ENCODE results near the gene ALKBH1.
"Not testable (repeated sequence)": the region's sequence is repeated elsewhere in the genome, so short reads cannot be mapped to it uniquely, and the experiment has no call there.

The ALKBH1 gene
- 15.1 to 30.4 (median 21.4) reads per million in 4 experiments for total RNA-seq

GRCh38 chr14:77707724-77708408 lies at the start of gene ALKBH1, which contains the start of gene SLIRP:
Gene ALKBH1 (minus strand): TSS chr14:77708023. CDS start chr14:77708004, 19 bp downstream.
Gene SLIRP (plus strand): TSS chr14:77708103. CDS start chr14:77708112, 9 bp downstream.
- DNase-seq: peak; percentile 81

GRCh38 chr14:77752799-77753516 lies 45.1 kb upstream of the ALKBH1 start:
- no peak for DNase-seq

GRCh38 chr14:77752266-77752665 lies 44.4 kb upstream of the ALKBH1 start:
- DNase-seq: no peak

GRCh38 chr14:77747425-77747824 lies 39.6 kb upstream of the ALKBH1 start:
- DNase-seq: not testable (repeated sequence)

GRCh38 chr14:77746064-77746702 lies 38.4 kb upstream of the ALKBH1 start:
- DNase-seq: no peak

DNA sequence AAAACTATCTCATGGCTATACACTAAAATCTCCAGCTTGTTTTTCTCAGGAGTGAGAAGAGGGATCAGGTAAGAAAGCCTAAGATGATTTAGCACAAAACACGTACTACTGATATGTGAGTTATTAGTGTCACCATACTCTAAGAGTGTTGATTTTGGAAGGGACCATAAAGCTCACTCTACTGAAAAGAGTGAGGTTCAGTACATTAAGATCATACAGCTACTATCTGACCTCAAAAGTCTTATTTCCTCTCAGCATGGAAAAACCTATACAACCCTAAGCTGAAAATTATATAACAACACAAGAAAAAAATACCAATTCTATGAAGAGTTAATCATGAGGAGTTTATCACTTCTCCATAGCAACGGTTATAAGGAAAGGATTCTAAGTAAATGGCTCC lies 33.6 kb upstream of the ALKBH1 start:
- DNase-seq: no peak

- DNase-seq: no peak
These were observed 30.9 kb upstream of the ALKBH1 start for GRCh38 chr14:77738559-77739250.

- DNase-seq: no peak
These were observed 23.2 kb upstream of the ALKBH1 start for GRCh38 chr14:77730976-77731497.

GRCh38 chr14:77722301-77722700 lies 14.5 kb upstream of the ALKBH1 start:
- no peak for DNase-seq

GRCh38 chr14:77721437-77721836 lies 13.6 kb upstream of the ALKBH1 start:
- DNase-seq: no peak

DNA sequence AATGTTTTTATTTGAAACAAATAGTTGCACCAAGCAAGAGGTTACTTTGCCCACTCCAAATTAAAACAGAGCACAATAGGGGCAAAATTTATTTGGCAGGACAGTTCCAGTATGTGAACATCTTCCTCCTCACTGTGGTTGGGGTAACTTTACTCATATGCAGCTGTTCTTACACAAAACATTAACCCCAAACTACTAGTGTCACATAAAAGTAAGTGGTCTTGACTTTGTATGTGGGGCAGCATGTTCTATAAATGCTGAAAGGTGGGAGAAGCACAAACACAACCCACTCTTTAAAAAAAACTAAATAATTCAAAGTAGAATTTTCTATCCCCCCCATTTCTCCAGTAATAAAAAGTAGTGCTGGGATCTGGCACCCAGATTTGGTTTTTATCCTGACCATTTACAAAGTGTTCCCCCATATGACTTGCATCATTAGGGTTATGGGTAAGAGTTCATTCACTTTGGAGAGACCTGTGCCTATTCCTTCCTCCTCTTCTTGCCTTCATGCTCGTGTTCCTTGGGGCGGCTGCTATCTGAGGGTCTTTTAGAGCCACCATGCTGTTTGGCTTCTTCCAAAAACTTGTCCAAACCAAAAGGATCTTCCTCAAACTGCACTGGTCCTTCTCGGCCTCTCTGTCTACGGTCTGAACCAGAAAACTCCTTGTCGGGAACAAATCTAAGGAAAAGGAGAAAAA lies 9.9 kb upstream of the ALKBH1 start:
- DNase-seq: no peak

- no peak for DNase-seq
These were observed 7.1 kb upstream of the ALKBH1 start for GRCh38 chr14:77714926-77715325.

DNA sequence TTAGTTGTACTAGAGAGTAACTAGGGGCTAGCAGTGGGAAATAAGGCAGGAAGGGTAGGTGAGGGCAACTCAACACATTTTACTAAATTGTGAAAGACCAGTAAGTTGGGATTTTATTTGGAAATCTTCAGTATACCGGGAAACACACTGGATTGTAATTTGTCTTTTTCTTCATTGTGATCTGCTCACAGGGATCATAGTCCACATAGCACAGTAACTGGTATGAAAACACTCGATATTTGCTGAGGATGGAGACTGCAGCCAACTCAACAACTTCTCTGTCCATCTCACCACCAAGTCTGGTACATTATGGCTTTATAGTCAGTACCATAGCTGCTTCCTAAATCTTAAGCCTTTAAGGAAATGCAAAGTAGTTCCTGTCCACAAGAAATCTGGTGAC lies 2.5 kb upstream of the ALKBH1 start:
- no peak for DNase-seq

DNA sequence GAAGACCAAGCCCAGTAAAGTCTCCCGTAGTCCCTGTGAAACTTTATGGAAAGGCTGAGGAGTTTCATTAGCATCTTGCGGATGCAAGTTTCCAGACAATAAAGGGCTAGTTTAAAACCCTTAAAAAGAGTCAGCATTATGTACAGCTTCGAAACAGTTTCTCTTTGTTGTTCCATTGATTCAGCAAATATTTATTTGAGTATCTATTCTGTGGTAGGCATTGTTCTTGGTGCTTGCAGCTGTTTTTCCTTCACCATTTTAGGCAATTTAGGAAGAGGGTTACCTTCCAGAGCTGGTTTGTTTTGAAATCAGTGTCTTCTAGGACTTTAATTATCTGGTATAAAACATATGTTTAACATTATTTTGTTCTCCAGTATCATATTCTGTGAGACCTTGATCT lies 1.6 kb upstream of the ALKBH1 start:
- no peak for DNase-seq

DNA sequence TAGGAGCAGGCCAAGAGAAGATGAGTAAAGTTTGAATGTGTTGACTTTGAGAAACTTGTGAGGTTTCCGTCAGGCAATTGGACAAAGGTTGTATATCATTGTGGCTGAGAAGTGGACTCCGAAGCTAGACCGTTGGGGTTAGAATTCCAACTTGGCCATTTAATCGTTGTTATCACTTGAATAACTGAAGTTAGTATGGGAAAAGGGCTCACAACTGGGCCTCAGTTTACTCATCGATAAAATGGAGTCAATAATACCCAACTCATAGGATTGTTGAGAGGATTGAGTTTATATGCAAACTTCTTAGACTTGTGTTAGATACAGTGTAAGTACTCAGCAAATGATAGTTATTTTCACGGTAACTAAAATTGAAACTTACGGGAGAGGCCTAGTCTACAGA lies 926 bp upstream of the ALKBH1 start:
- no peak for DNase-seq

DNA sequence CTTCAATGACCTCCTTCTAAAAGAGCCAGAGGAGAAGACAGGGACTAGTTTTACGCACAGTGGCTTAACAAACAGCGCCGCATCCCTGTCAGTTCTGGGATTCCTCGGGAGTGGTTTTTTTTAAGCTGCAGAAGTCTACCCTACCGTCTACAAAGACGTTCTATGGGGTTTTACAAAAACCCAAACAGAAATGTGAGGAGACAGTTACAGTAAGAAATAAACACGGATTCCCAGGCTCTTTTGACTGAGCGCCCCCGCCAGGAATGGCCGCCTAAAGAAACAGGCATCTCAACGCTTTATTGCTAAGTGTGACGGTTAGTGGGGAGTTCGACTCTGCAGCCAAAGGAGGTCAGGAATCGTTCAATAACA lies 484 bp downstream of the ALKBH1 start:
- DNase-seq: no peak

DNA sequence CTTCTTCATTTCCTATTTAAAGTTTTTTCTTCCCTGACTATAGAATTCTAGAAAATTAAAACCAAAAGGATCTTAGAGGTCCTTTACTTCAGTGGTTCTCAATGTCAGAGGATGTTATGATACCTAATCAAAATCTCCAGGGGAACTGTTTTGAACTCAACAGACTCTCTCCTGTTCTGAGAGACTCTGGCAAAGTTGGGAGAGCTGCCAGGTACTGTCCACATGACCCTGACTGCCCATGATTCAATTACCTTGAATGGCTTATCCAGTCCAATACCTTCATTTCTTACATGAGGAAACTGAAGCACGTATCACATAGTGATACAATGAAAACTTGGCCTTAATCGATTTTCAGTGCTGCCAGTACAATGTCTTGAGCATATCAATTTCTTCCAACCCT lies 16.6 kb downstream of the ALKBH1 start:
- DNase-seq: no peak

GRCh38 chr14:77682158-77682553 lies 25.7 kb downstream of the ALKBH1 start:
- DNase-seq: no peak

DNA sequence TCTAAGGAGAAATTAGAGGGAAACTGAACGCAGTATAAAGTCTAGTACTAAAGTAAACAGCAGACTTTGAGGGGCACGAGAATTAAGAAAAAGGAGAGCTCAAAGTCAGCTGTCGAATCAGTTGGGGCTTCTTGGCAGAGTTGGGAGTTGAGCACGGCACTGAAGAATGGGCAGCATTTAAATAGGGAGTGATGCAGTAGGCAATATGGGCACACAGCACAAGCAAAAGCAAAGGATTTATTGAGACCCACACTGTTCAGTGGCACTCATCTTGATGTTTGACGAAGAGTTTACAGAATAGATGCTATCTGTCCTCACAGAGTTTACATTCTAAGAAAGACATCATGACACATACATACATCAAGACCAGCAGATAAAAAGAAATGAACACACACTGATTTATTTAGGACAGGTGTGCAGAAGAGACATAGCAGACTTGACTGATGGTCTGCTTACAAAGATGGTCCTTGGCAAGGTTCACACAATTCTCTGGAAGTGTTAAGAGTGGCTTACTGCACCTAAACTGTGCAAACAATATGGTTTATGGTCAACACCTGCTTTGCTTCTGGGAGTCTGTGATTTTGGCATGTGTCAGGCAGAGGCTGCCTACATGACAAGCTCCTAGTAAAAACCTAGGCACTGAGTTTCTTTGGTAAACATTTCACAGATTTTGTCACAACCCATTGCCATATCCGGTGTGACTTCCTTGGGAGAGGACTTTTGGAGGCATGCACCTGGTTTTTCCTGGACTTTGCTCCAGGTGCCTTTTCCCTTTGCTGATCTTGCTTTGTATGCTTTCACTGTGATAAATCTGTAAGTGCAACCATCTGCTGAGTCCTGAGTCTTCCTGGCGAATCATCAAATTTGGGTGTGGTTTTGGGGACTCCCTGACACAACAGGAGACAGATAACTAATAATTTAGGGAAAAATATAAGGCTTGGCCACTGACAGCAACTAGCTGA lies 26.3 kb downstream of the ALKBH1 start:
- no peak for DNase-seq

DNA sequence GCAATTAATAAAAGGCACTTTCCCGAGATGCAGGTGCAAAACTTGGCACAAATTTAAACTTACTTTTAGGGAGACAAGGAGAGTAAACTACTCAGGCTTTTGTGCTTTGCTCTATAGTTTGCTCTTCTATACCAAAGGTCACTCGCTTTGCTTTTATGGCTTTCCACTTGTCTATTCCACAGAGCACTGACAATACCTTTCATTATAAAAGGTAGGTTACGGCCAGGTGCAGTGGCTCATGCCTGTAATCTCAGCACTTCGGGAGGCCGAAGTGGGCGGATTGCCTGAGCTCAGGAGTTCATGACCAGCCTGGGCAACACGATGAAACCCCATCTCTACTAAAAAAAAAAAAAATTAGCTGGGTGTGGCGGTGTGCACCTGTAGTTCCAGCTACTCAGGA lies 32.9 kb downstream of the ALKBH1 start:
- no peak for DNase-seq

DNA sequence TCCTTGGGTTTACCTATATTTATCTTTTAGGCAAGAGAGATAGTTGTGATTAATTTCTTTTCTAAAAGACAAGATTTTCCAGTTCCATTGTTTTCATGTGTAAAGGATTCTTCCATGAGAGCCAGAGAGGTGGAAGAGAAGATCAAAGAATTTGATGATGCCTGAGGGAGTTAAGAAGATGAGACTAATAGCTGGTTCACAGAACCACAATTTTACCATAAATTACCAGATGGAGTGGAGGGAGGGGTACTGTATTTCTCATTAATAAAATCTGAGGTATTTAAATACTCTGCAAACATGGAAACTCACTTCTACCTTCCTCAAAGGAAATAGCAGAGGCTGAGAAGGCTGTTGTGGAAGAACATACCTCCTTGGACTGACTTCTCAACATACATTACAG lies 34.6 kb downstream of the ALKBH1 start:
- no peak for DNase-seq
